Endometrial microvascular endothelial cells (primary cell): ENCODE results near the gene CDK14. TPM values are rescaled to one million over a fixed set of nuclear protein-coding genes. Genes with fewer than 3 reads are reported as not detected.

Source experiments
- in situ Hi-C: cut with HindIII; loops from 2 replicates; pipeline ENCODE4 v1.10.0; 2017; ENCODE audit warnings: low sequenced_read_pairs, low pct_unique_long_range_greater_than_20kb; ENCODE audit errors: inconsistent ontology term
- total RNA-seq: library from RNA; depleted of rRNA; stranded (reverse); fragments of >200 nt; gene quantifications from one replicate; pipeline ENCODE4 v1.2.3, GENCODE V29; 2015; ENCODE audit errors: inconsistent ontology term

Gene CDK14
- total RNA-seq, 1 donor from 2014 or later, result 7.2 TPM

DNA sequence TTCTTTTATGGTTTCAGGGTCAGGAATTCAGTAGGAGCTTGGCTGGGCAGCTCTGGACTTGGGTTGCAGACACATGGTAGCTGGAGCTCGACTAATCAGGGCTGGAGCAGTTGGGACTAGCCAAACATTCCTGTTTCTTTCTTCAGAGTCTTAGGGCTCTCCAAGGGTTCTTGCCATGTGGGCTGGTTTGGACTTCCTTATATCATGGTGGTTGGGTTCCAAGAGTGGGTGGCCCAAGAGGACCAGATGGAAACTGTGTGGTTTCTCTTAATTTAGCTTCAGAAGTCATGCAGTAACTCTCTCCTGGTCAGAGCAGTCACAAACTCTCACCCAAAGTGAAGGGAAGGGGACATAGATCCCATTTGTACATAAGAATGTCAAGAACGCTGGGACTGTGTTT lies 398.0 kb downstream of the CDK14 start:
- in situ Hi-C loops, result no loop called here

DNA sequence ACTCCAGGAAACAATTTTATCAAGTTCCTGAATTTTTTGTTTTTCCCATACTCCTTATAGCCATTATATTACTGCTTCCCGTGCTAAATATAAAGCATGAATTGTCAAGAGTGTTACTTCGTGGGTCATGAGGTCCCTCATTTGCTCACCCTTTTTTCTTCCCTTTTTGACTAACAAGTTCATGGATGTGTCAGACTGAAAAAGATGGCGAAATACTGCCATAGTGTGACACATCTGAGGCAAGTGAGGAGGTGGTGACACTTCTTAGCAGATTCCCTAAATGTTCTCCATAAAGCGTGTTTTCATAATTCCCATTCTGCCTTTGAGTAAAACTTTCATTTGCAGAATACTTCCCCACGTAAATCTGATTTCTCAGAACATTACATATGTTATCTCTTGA lies 398.5 kb downstream of the CDK14 start:
- in situ Hi-C loops, result no loop called here

DNA sequence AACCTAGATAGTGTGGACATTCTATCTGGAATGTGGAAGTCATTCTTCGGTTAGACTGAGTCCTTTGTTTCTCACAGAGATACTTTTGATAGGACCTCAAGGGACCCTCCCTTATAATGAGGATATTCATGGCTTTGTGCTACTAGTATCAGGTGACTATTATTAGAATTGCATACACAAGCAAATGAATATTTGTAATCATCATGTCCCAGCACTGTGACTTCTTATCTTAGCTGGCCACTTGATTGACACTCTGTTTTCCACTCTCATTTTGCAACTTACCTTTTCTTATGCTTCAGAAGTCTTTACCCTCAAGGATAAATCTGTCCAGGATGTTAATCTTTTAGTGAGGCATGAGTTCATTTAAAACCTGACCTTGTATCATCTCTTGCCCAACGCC lies 399.9 kb downstream of the CDK14 start:
- in situ Hi-C loops, result no loop called here

GRCh38 chr7:90999989-91000979 lies 404.2 kb downstream of the CDK14 start:
- in situ Hi-C loops, result no loop called here

DNA sequence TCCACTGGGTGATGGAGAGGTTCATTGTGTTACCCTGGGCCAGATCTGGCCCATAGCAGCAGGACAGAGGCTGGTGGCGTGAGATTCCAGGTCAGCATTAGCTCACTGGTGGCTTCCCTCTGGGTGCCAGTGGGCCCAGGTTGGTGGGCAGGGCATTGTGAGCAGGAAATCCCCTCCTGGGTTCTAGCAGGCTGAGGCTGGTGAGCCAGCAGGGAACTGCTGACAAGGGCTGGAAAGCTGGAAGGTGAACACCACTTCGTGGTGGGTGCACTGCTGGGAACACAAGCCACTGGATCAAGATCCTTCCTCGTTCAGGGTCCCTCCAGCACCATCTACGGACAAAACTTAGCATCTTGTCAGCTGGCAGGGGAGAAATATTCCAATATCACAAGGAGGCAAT lies 408.9 kb downstream of the CDK14 start:
- in situ Hi-C loops, result no loop called here

GRCh38 chr7:91005841-91006240 lies 409.7 kb downstream of the CDK14 start:
- in situ Hi-C loops, result no loop called here

DNA sequence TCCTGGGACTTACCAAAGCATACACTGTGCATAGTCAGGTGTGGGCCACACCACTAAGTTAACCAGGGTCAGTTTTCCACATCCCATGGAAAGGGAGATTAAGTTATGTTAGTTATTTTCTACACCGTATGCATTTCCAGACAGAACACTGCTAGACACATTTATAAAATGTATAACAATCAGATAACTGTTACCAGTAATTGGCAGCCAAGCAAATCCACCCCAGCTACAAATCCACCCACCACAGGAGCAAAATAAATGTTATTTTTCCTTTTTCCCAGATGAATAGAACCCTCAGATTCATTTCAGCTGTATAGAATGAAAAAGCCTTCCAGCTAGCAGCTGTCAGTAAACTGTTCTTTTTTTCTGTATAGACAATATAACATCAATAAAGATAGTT lies 411.2 kb downstream of the CDK14 start:
- in situ Hi-C loops, result no loop called here

- in situ Hi-C loops, result no loop called here
These were observed 417.0 kb downstream of the CDK14 start for GRCh38 chr7:91013078-91013477.

DNA sequence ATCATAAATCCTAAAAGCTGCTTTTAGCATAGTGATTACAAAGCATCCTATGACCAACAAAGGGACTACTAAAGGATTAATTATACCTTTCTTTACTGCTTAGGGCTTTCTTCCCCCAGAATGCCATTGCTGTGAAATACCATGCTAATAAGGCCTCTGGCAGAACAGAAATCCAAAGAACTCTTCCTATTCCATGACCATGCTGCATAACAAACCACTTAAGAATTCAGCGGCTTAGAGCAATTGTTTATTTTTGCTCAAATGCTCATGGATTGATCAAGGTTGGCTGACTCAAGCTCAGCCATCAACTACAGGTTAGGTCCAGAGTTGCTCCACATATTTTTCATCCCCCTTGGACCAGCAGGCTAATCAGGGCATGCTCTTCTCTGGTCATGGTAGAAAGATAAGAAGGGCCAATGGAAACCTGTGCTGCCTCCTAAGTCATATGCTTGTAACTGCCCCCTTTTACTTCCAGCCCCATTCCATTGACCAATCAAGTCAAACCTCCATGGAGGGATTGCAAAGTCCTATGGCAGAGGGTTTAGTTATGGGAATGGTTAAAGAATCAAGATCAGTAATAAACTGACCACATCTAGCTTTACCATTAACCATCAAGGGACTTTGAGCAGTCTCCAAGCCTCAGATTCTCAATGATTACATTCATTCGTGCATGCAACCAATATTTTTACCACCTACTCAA lies 423.7 kb downstream of the CDK14 start:
- in situ Hi-C loops, result no loop called here

DNA sequence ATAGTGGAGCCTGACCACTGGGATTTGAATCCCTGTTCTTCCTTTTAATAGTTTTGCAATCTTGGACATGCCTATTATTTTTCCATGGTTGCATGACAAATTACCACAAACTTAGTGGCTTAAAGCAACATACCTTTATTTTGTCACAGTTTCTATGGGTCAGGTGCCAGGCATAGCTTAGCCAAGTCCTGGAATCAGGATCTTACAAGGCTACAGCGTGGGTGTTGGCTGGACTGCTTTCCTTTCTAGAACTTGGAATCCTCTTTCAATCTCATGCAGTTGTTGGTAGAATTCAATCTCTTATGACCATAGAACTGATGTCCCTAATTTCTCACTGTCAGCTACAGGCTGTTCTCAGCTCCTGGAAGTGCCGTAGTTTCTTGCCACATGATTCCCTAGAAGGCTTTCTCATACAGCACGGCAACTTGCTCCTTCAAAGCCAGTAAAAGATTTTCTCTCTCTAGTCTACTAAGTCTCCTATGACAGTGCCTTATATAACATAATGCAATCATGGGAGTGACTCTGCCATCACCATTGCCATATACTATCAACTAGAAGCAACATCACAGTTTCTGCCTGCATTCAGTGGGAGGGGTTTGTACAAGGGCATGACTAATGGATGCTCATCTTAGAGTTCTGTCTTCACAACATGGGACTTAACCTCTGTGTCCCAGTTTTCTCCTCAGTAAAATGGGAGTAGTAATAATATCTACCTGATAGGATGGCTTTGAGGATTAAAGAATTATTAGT lies 424.7 kb downstream of the CDK14 start:
- in situ Hi-C loops, result no loop called here

- in situ Hi-C loops, result no loop called here
These were observed 425.8 kb downstream of the CDK14 start for GRCh38 chr7:91021956-91022355.

DNA sequence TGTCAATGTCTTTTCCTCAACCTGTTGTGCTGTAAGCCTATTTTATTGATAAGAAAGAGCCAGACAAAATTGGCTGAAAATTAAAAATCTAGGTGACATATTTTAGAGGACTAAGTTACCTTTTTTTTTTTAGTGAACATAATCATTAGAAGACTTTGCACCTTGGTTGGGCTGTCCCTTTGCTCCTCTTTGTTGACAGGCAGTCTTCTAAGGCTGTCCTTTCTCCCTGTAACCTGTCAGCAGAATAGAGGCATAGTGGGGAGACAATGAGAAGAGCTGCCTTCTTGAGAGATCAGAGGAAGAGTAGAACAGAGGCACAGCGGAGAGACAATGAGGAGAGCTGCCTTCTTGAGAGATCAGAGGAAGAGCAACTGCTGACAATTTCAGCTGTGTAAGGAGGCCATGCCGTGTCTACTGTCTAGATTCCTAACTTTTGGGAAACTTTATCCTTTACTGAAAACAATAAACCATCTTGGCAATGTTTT lies 429.8 kb downstream of the CDK14 start:
- in situ Hi-C loops, result no loop called here

DNA sequence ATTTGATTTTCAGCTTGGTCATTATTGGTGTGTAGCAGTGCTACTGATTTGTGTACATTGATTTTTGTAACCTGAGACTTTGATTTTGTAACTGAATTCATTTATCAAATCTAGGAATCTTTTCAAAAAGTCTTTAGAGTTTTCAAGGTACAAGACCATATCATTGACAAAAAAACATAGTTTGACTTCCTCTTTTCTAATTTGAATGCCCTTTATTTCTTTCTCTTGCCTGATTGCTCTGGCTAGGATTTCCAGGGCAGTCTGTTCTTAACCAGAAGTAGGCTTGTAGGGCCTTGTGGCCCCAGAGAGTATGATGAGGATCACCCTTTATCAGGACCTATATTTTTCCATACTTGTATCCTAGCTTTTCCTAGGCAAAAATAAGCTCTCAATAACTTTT lies 433.6 kb downstream of the CDK14 start:
- in situ Hi-C loops, result no loop called here

DNA sequence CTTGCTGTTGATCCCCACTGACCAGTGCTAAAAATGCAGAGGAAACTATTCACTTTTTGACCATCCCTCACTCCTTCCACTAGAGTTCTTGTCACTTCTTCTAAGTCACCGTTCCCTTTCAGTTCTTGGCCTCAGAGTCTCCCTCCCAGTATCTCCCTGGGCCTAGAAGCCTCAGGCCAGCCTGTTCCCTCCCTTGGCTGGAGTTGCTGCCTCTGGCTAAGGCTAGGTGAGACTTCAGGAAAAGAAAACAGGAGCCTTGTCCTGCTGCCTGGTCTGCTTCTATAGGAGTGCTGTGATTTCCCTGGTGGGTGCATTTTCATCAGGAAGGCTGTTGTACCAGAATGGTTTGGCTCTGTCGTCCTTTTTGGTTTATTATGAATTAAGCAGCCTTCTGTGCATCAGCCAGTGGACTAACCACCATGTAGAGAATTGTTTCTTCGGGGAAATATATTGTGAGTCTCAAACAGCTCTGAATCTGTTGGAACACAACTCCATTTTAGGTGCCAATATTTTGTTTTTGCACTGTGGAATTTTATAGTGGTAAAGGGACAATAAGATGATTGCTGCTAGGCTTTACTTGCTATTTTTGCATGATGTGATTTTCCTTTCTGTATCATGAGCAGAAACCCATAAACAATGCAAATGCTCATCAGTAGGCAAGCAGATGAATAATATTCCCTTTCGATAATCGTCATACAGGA lies 434.7 kb downstream of the CDK14 start:
- in situ Hi-C loops, result no loop called here

DNA sequence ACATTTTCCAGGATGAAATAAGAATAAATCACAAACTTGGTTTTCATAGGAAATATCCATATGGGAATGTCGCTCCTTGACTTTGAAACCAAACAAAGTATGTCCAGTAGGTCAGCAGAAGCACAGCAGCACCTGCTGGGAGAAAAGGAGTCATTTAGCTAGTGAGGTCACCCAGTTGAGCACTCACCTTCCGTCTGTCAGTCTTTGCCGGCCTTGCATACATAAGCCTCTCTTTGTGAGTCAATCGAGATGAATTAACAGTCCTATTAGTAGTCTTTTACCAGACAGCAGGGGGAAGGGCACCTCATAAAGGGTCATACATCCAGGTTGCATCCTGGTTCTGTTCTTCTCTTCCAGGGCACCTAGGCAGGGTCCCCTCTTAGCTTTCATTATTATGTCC lies 435.6 kb downstream of the CDK14 start:
- in situ Hi-C loops, result no loop called here

DNA sequence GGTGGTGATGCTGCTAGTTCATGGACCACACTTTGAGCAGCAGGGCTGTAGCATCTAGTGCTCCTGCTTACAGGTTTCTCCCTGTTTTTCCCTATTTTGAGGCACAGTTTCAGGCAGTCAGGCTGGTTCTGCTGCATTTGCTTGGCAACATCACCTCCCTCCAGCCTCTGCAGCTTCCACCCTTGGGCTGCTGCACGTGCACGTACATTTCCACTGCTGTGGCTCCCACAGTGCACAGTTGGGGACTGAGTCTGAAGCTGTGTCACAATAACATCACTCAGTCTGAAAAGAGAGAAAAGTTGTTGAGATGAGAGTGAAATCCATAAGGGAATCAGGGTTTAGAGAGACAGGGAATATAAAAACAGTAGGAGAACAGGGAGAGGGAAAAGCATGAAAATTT lies 437.5 kb downstream of the CDK14 start:
- in situ Hi-C loops, result no loop called here

DNA sequence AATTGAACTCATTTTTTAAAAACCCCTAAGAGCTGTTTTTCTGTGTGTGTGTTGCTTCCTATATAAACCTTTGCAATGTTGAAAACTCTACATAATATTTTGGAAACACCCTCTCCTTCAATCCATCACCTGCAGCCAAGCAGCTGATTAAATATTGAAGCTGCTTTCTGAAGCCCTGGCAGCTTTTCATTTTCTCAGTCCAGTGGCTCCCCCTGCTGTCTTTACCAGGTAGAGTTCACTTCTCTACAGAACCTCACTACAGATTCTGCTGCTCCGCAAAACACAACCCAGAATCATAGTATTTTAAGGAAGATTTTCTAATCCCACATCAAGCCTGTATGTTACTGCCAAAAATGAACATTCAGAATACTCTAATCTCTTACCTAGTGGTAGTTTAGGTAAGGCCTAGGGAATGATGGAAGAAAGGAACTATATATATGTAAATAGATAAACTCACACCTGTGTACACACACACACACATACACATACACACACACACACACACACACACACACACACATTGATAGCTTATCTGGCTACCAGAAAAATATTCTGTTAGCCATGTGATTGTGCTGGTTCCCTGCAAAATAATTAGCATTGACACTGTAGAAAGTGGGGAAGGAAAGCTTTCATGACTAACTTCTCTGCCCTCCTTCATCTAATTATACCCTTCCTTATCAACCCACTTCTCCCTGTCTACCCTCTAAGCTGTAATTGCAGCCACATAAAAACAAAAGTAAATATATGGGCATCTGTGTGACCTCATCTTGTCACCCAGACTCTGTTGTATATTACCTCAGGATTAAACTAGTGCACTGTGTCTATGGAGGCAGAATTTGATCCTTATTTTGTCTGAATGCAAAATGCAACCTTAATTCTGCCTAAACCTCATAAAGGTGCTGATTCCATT lies 438.6 kb downstream of the CDK14 start:
- in situ Hi-C loops, result no loop called here

DNA sequence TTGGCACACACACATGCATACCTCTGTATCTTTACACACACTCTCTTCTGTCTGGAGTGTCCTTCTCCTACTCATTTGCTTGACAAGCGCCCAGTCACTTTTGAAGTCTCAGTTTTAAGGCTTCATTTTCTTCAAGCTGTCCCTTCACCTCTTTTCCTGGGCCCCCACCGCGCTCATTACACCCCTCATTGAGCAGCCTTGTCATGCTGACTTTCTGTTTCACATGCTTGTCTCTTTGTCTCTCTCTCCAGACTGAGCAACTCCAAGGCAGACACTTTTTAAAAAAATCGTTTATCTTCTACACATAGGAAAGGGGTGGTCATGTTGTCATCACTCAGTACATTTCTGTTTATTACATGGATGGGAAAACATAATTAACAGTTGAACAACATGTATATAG lies 442.9 kb downstream of the CDK14 start:
- in situ Hi-C loops, result no loop called here
